Esophagus muscularis mucosa (tissue), 4 donors: ENCODE data around the gene FAP. TPM values are rescaled to one million over a fixed set of nuclear protein-coding genes. Genes with fewer than 3 reads are reported as not detected.

Experiments used
- DNase-seq: peaks from one replicate; pipeline ENCODE4 v3.0.0-alpha.2; 2017; ENCODE audit errors: extremely low spot score
- H3K27ac ChIP-seq, 4 donors: fragments of 200-600 bp; sonication (generic); replicated peaks in 1 of 4; 1 replicate in 3 of 4; 2 replicates in 1 of 4; pipeline ENCODE4 v1.5.1; 2016 to 2019; ENCODE audit warnings: mild to moderate bottlenecking in 1 of 4
- H3K27me3 ChIP-seq, 4 donors: fragments of 200-600 bp; sonication (generic); one replicate each; pipeline versions ENCODE4 v1.5.1 to v1.6.0; 2016 to 2019
- H3K36me3 ChIP-seq, 4 donors: fragments of 200-600 bp; sonication (generic); one replicate each; pipeline ENCODE4 v1.5.1; 2016 to 2019
- H3K4me1 ChIP-seq, 4 donors: fragments of 200-600 bp; sonication (generic); one replicate each; pipeline ENCODE4 v1.5.1; 2016 to 2019
- H3K4me3 ChIP-seq, 4 donors: fragments of 200-600 bp; sonication (generic); 1 replicate in 2 of 4; 2 replicates in 2 of 4; pipeline ENCODE4 v1.5.1; 2016 to 2019; ENCODE audit warnings: mild to moderate bottlenecking in 4 of 4, moderate library complexity in 1 of 4
- H3K9me3 ChIP-seq, 4 donors: fragments of 200-600 bp; sonication (generic); 1 replicate in 3 of 4; 2 replicates in 1 of 4; pipeline ENCODE4 v1.5.1; 2016 to 2019
- EP300 ChIP-seq: sonication (generic); formaldehyde crosslinking; IDR thresholded peaks from one replicate; pipeline ENCODE4 v1.6.1; 2017; ENCODE audit warnings: antibody characterized with exemption
- POLR2A ChIP-seq: fragments of 450-650 bp; IDR thresholded peaks from one replicate; pipeline ENCODE4 v1.6.1; 2017; ENCODE audit warnings: antibody characterized with exemption, moderate library complexity, mild to moderate bottlenecking, low read depth
- POLR2AphosphoS5 ChIP-seq, 2 donors: sonication (generic); formaldehyde crosslinking; IDR thresholded peaks; one replicate each; pipeline ENCODE4 v1.6.1; 2017; ENCODE audit warnings: antibody characterized with exemption in 2 of 2
- WGBS: methylation state at CpG from one replicate; pipeline ENCODE4 v1.1.5; 2018; 5-methylcytosine and 5-hydroxymethylcytosine counted together
- intact Hi-C: fragments of 100-400 bp; cut with DNase I; formaldehyde crosslinking; loops from one replicate; pipeline ENCODE4 v1.15.1; 2023
- total RNA-seq, 4 donors: library from RNA; depleted of rRNA; stranded (reverse); fragments of >200 nt; gene quantifications; one replicate each; pipeline versions ENCODE4 v1.1.0 to v1.2.1, GENCODE V29; 2016
- TF ChIP-seq, protein P1 (sequence below), 3 experiments: fragments of 200-600 bp in 2 of 3; fragments of 450-650 bp in 1 of 3; sonication (generic) in 2 of 3; IDR thresholded peaks; one replicate each; pipeline ENCODE4 v1.5.1; 2017 to 2019; ENCODE audit warnings: antibody characterized with exemption in 3 of 3, mild to moderate bottlenecking in 2 of 3, moderate library complexity in 1 of 3

FAP gene
- total RNA-seq, 4 donors from 2014 or later = 8.0 to 16.7 (median 13.1) TPM

DNA sequence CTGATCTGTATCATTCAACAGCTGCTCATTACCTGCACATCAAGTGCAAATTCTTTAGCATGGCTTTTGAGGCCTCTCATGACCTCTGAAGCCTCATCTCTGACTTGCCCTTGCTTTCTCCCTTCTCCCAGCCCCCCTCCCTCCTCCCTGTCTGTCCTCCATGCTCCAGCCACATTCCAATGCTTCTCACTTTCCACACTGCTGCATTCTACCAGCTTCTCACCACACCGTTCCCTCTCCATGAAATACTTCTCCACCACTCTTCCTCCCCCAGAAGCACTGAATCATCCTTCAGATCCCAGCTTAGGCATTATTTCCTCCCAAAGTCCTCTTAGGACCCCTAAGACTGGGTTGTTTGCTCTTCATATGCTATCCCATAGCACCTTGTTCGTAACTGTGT, 118.1 kb downstream of the FAP start:
- Histone ChIP-seq H3K9me3 (no peaks in the 10 kb centered on the region), H3K27me3 (no peaks in the 10 kb centered on the region), H3K27ac (no peak overlapping the region), H3K4me3 (no peak overlapping the region), H3K4me1 (peaks cover 0 to 6% (median 2%) of the 10 kb centered on the region in 4 donors), H3K36me3 (no peaks in the 10 kb centered on the region)
- TF ChIP-seq POLR2A (no peak), POLR2AphosphoS5 (IDR thresholded peaks at IDR 0.05) (no peak), EP300 (no peak)
- TF ChIP-seq, protein P1, sequence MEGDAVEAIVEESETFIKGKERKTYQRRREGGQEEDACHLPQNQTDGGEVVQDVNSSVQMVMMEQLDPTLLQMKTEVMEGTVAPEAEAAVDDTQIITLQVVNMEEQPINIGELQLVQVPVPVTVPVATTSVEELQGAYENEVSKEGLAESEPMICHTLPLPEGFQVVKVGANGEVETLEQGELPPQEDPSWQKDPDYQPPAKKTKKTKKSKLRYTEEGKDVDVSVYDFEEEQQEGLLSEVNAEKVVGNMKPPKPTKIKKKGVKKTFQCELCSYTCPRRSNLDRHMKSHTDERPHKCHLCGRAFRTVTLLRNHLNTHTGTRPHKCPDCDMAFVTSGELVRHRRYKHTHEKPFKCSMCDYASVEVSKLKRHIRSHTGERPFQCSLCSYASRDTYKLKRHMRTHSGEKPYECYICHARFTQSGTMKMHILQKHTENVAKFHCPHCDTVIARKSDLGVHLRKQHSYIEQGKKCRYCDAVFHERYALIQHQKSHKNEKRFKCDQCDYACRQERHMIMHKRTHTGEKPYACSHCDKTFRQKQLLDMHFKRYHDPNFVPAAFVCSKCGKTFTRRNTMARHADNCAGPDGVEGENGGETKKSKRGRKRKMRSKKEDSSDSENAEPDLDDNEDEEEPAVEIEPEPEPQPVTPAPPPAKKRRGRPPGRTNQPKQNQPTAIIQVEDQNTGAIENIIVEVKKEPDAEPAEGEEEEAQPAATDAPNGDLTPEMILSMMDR (IDR thresholded peaks at IDR 0.05) = no peak
- DNase-seq = no peak
- intact Hi-C loops = loop anchor here (10.0 kb wide), 1 partner anchor 540 kb away; no protein-coding TSS in a partner anchor
- WGBS = 78% methylated on average over 2 of the region's 2 CpGs

DNA sequence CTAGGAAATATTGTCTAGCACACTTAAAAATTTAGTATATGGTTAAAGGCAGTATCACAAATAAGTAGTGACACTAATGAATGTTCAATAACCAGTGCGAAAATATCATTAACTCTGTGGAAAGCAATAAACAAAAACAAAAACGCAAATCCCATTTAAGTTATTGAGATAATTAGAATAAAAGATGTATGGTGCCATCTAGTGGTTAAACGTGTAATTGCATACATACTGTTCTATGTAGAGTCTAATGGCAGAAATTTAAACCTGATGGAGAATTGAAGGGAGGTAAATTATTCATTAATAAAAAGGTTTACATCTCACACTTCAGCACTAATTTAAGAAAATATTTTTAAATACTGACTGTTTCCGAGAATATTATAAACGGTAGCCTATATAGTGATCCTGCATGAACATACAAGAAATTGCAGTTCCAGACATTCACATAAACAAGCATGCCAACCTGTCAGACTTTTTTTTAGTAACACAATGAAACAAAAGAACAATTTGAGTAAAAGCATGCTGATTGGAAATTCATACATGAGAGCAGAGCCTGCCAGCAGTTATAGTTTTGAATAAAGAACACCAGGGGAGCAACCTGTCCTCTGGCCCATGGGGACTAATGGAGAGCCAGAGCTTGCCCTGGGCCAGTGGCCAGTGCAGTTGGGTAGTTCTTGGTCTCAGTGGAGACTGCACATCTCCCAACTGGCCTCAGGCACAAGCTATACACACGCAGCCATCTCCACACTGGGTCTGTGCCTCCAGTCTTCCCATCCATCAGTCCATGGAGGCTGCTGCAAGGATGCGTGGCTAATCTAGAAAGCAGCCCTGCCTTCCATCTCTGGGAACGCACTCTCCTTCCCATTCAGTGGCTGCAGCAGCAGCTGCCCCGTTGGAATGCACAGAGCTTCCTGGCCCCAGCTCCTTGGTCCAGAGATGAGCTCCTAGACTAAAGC, 119.2 kb downstream of the FAP start:
- TF ChIP-seq POLR2AphosphoS5 (IDR thresholded peaks at IDR 0.05) (no peak), POLR2A (no peak), EP300 (no peak)
- TF ChIP-seq, protein P1 (IDR thresholded peaks at IDR 0.05) = peak; percentile 68 to 81 (median 75)
- no peaks in the 10 kb centered on the region for H3K9me3 ChIP-seq
- 35% methylated on average over 8 of the region's 9 CpGs for WGBS
- intact Hi-C loops = loop anchor here (5.0 to 10.0 kb wide), 2 partner anchors 117 to 539 kb away; no protein-coding TSS in a partner anchor
- H3K27ac ChIP-seq = no peak overlapping the region
- H3K4me3 ChIP-seq = no peak overlapping the region
- H3K27me3 ChIP-seq = no peaks in the 10 kb centered on the region
- H3K4me1 ChIP-seq = peaks cover 0 to 6% (median 2%) of the 10 kb centered on the region in 4 donors
- H3K36me3 ChIP-seq = no peaks in the 10 kb centered on the region
- no peak for DNase-seq

Other genes with a start within 250 kb of the FAP start
- gene DPP4, start 169.2 kb downstream of the FAP start, total RNA-seq = 1 to 10 TPM; 2.2 to 4.1 (median 2.8) TPM
- gene GCG, start 91.2 kb downstream of the FAP start, total RNA-seq = not detected
- 10 to 100 TPM in 2 of 4 donors, 1 to 10 TPM in 2; 8.6 to 12.9 (median 10.6) TPM for gene IFIH1, start 75.2 kb upstream of the FAP start, total RNA-seq
- gene GCA, start 100.7 kb upstream of the FAP start, total RNA-seq = 10 to 100 TPM in 1 of 4 donors, 1 to 10 TPM in 3; 5.4 to 34.3 (median 8.2) TPM